ENCODE data around the gene MINDY1.

The MINDY1 gene

GRCh38 chr1:151006327-151007052 lies at the start of gene MINDY1:
Gene MINDY1 (minus strand): TSS chr1:151006902. CDS start chr1:151002617, 4,285 bp downstream.
- no peak for DNase-seq

GRCh38 chr1:151056149-151056548 lies 49.4 kb upstream of the MINDY1 start:
- DNase-seq: no peak

GRCh38 chr1:151055581-151055980 lies 48.9 kb upstream of the MINDY1 start:
- DNase-seq: no peak

GRCh38 chr1:151054971-151055547 lies 48.4 kb upstream of the MINDY1 start:
- DNase-seq: no peak

GRCh38 chr1:151051356-151052009 lies 44.8 kb upstream of the MINDY1 start:
- DNase-seq: no peak

- no peak for DNase-seq
These were observed 43.5 kb upstream of the MINDY1 start for GRCh38 chr1:151050051-151050688.

- no peak for DNase-seq
These were observed 42.8 kb upstream of the MINDY1 start for GRCh38 chr1:151049458-151049857.

GRCh38 chr1:151048645-151049032 lies 41.9 kb upstream of the MINDY1 start:
- no peak for DNase-seq

GRCh38 chr1:151047925-151048644 lies 41.4 kb upstream of the MINDY1 start:
- no peak for DNase-seq

- no peak for DNase-seq
These were observed 40.9 kb upstream of the MINDY1 start, which contains the start of gene C1orf56 for GRCh38 chr1:151047591-151047924. Gene C1orf56 (plus strand): TSS chr1:151047751. CDS start chr1:151047848, 97 bp downstream.

- no peak for DNase-seq
These were observed 36.5 kb upstream of the MINDY1 start for GRCh38 chr1:151043163-151043562.

GRCh38 chr1:151039521-151039920 lies 32.8 kb upstream of the MINDY1 start:
- DNase-seq: no peak

- DNase-seq: no peak
These were observed 30.3 kb upstream of the MINDY1 start for GRCh38 chr1:151037032-151037431.

GRCh38 chr1:151036356-151036755 lies 29.7 kb upstream of the MINDY1 start, which contains the start of gene BNIPL:
Gene BNIPL (plus strand): TSS chr1:151036586. CDS start chr1:151036726, 140 bp downstream.
- no peak for DNase-seq

- no peak for DNase-seq
These were observed 28.5 kb upstream of the MINDY1 start for GRCh38 chr1:151035167-151035566.

- no peak for DNase-seq
These were observed 25.5 kb upstream of the MINDY1 start for GRCh38 chr1:151032164-151032563.

GRCh38 chr1:151026460-151026859 lies 19.8 kb upstream of the MINDY1 start:
- DNase-seq: no peak

- peak; percentile 61 for DNase-seq
These were observed 17.9 kb upstream of the MINDY1 start for GRCh38 chr1:151024540-151025146.

GRCh38 chr1:151013518-151013917 lies 6.8 kb upstream of the MINDY1 start:
- DNase-seq: no peak

- no peak for DNase-seq
These were observed 6.2 kb upstream of the MINDY1 start for GRCh38 chr1:151012684-151013471.

- no peak for DNase-seq
These were observed 4.6 kb upstream of the MINDY1 start for GRCh38 chr1:151011154-151011850.
